AG09309 (cell line): ENCODE data around the gene EXOG.
A peak's percentile ranks its signal among the peaks of the same experiment; 100 is the strongest.

Experiments used
- DNase-seq: peaks from one replicate; pipeline ENCODE4 v3.0.0-alpha.2; 2010; ENCODE audit warnings: low read depth
- H3K4me3 ChIP-seq: 2 replicates; pipeline ENCODE4 v1.5.1; 2011; ENCODE audit warnings: mild to moderate bottlenecking, low read depth, low read length, moderate library complexity; ENCODE audit not compliant: control insufficient read depth
- TF ChIP-seq, protein P1 (sequence below): IDR thresholded peaks from 2 replicates; pipeline ENCODE4 v1.5.1; 2011; ENCODE audit warnings: mild to moderate bottlenecking, low read depth, low read length, inconsistent platforms; ENCODE audit not compliant: insufficient read depth, control insufficient read depth; ENCODE audit errors: missing control alignments

The EXOG gene

DNA sequence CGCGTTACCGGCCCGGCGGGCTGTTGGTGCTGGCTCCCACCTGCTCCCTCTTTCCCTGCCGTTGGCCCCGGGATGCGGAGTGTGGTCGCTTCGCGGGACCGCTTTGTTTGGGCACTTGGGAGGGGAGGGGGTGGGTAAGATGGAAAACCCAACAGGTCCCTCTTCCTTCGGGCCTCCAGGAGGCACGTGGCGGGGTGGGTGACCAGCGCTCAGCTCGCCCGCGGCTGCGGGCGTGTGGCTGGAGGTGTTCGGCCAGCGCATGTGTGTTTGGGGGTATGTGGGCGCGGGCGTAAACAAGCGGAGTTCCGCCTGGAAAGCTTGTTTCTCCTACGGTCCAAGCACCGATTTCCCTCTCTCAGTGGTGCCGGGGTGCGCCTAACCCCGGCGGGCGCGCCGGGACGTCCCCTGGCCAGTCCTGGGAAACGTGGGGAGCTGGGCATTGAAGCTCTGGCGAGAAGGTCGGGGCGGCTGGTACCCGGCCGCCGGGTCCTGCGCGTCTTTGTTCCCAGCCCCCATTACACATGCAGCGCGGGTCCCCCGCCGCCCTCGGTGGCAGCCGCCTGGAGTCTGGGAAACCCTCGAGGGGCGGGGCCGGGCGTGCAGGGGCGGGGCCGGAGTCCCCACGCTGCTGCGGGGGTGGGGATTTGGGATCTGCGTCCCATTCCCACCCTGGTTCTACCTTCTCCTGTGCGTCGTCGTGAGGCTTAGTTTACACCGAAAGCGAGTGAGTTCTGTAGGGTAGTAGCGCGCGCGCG, 41.1 kb upstream of the EXOG start:
- no peak for DNase-seq
- TF ChIP-seq, protein P1, sequence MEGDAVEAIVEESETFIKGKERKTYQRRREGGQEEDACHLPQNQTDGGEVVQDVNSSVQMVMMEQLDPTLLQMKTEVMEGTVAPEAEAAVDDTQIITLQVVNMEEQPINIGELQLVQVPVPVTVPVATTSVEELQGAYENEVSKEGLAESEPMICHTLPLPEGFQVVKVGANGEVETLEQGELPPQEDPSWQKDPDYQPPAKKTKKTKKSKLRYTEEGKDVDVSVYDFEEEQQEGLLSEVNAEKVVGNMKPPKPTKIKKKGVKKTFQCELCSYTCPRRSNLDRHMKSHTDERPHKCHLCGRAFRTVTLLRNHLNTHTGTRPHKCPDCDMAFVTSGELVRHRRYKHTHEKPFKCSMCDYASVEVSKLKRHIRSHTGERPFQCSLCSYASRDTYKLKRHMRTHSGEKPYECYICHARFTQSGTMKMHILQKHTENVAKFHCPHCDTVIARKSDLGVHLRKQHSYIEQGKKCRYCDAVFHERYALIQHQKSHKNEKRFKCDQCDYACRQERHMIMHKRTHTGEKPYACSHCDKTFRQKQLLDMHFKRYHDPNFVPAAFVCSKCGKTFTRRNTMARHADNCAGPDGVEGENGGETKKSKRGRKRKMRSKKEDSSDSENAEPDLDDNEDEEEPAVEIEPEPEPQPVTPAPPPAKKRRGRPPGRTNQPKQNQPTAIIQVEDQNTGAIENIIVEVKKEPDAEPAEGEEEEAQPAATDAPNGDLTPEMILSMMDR, result no peak
- peak overlapping the region; percentile 74 for H3K4me3 ChIP-seq

DNA sequence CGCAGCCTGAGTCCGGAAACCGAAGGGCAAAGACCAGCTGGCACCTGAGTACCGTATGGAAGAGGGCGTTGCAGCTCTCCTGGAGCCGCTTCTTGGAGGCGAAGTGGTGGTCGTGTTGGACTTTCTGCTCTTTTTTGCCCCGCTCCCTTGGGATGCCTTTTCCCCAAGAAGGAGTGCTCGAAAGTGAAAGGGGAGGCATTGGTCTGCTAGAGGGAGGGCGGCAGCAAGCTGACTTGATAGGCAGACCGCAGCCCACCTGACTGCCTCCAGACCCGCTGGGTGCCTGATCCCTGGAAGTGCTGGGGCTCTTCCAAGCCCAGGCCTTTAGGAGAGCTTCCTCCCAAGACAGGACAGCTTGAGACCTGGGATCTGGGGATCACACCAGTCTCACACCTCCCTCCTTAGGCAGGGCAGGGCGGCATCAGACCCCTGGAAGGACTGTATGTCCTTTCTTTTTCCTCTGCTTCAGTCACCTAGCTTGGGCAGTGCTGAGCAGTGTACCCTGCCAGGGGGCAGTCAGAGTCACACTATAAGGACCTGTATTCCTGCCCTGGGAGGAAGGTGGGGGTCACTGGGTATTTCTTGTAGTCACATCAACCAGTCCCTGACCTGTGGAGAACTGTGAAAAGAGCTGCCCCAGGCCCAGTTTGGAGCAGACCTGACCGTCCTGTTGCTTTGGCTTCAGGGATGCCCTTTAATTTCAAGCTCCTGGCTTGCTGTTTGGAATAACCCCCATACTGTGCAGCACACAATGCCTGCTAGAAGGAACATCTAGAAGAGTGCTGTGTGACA, 40.3 kb upstream of the EXOG start:
- H3K4me3 ChIP-seq, result peak overlapping the region; percentile 74
- TF ChIP-seq, protein P1, result no peak
- DNase-seq, result no peak

DNA sequence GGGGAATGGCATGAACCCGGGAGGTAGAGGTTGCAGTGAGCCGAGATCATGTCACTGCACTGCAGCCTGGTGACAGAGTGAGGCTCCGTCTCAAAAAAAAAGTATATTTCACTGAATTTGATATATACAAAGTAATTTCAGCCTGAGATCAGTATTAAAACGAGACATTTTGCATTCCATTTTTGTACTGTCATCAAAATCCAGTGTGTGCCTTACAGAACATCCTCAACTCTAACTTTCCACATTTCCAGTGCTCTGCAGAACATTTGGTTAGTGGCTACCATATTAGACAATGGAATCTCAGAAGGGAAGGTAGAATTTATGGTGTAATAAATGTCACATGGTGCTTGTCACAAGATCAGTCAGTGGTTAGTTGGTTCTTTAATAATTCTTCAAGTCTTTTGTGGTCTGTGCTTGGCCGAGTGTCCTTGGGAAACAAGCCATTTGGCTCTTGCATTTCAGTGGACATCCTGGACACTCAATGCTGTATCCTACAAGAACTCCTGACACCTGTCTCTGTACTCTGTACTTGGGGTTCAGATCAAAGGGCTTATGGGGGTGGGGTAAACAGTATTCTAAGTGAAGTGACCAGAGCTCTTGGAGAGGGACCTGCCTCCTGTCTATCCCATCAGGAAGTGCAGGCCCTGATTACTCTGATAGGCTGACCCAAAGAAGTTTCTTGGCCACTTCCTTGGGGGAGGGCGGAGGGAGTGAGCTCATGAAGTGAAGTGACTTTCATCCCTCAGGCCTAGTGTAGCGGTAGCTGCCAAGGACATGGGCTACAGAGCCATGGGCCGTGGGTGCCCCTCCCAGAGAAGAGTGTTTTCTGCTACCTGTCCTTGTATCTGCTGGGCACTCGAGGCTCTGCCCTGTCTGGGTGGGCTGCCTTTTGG, 38.8 kb upstream of the EXOG start:
- DNase-seq, result no peak
- TF ChIP-seq, protein P1, result no peak
- H3K4me3 ChIP-seq, result no peak overlapping the region

DNA sequence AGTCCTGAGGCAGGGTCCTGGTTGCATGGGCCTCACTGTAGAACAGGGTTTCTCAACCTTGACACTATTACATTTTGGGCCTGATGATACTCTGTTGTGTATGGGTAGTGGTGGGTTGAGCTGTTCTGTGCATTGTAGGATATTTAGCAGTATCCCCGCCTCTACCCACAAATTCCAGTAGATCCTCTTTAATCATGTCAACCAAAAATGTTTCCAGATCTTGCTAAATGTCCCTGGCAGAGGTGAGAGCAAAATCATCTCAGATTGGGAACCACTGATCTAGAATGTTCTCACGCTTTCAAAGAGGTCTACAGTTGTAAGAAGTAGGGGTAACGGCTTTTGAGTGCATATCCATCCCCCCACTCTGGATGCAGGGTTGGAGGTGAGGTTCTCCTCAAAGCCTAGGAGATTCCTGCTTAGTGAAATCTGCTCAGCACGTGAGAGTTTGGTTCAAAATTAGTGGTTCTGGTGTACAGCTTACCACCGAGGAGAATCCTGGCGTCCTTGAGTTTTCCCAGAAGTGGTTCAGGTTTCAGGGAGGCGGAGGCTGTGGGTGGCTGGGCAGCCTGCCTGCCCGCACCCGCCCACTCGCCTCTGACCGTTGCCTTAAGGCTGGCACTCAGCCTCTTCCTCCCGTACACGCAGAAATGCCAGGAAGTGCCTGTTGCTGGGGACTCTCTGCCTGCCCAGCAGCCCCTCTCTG, 37.2 kb upstream of the EXOG start:
- H3K4me3 ChIP-seq, result no peak overlapping the region
- DNase-seq, result no peak
- TF ChIP-seq, protein P1, result no peak

DNA sequence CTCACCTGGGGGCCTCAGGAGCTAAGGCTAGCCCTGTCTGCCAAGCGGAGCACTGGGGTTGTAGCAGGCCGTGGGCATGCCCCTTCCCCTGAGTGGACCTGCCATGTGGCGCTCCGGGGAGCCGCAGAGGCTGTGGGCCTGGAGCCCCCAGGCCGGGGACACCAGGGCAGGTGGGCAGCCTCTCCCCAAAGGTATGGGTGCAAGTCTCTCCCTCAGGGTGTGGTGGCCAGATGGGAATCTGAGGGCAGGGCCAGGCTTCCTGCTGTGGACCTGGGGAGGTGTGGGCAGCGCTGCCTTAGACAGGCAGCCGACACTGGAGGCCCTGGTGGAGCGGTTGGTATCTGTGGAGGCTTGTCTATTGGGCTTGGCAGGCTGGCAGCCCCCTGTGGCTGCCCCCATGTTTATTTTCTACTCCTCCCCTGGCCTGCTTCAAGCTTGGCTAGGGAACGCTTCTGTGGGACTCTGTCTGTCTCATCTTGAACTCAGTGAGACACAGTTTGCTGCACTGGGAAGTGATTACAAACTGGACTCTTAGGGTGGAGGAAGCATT, 36.6 kb upstream of the EXOG start:
- DNase-seq, result no peak
- TF ChIP-seq, protein P1, result no peak
- H3K4me3 ChIP-seq, result no peak overlapping the region
